K562 (cell line): ENCODE data around the gene CLCNKA. TPM values are rescaled to one million over a fixed set of nuclear protein-coding genes. Genes with fewer than 3 reads are reported as not detected.
A peak's percentile ranks its signal among the peaks of the same experiment; 100 is the strongest.

Experiments
- ATAC-seq: fragments of 200-7000 bp; cut with Tn5 transposase; 3 replicates; pipeline ENCODE4 v1.9.1; 2020; ENCODE audit warnings: moderate library complexity
- BruUV-seq: library from RNA; stranded (reverse); fragments of 400-500 nt; replicated peaks from 2 replicates; lab custom pipeline; 2021; lab: Mats Ljungman, UMichigan
- CTCF ChIA-PET: fragments of 300-600 bp; formaldehyde crosslinking; extraction: SDS; loops from one replicate; lab custom pipeline; 2021; ENCODE audit warnings: low intra/inter-chr PET ratio; lab: Yijun Ruan, JAX
- POLR2A ChIA-PET: fragments of 300-600, 350-650 bp; sonication (Branson Sonifier 250); formaldehyde crosslinking; extraction: SDS; loops from one replicate; lab custom pipeline; 2021; ENCODE audit warnings: antibody characterized with exemption, inconsistent platforms; lab: Yijun Ruan, JAX
- DNase-seq, 4 experiments: peaks; one replicate each; pipeline versions ENCODE4 v3.0.0 to v3.0.0-alpha.2; 2011 to 2018; ENCODE audit warnings: low spot score in 3 of 4, mixed read lengths in 3 of 4; ENCODE audit errors: extremely low read depth in 1 of 4
- FAIRE-seq: peaks from 2 replicates; lab custom pipeline; 2011; peaks lifted over from hg19 to GRCh38; lab: Jason Lieb, UNC
- H2AFZ ChIP-seq: 2 replicates; pipeline ENCODE4 v1.6.0; 2011; ENCODE audit warnings: low read depth, low read length, control low read depth, inconsistent platforms
- H3K27ac ChIP-seq: fragments of 200-600 bp; 3 replicates; pipeline ENCODE4 v1.8.0; 2011; ENCODE audit warnings: low read depth, mild to moderate bottlenecking, control low read depth, inconsistent platforms, low read length, moderate library complexity, mixed read lengths; ENCODE audit errors: extremely low read depth
- H3K27me3 ChIP-seq, 2 experiments: fragments of 300-600 bp in 1 of 2; 2 replicates in 1 of 2; 3 replicates in 1 of 2; pipeline versions ENCODE4 v1.6.0 to v1.8.0; 2011; ENCODE audit warnings: inconsistent platforms in 2 of 2, low read length in 2 of 2, mild to moderate bottlenecking in 1 of 2, mixed read lengths in 1 of 2, moderate library complexity in 1 of 2; ENCODE audit not compliant: control insufficient read depth in 2 of 2, insufficient read depth in 2 of 2
- H3K36me3 ChIP-seq: fragments of 300-600 bp; 3 replicates; pipeline ENCODE4 v1.8.0; 2011; ENCODE audit warnings: mild to moderate bottlenecking, low read length, inconsistent platforms; ENCODE audit not compliant: control insufficient read depth, insufficient read depth
- H3K4me1 ChIP-seq, 2 experiments: fragments of 200-600 bp in 1 of 2; replicated peaks in 1 of 2; 2 replicates in 1 of 2; 3 replicates in 1 of 2; pipeline versions ENCODE4 v1.5.1 to v1.8.0; 2011; ENCODE audit warnings: inconsistent platforms in 2 of 2, low read length in 2 of 2, mild to moderate bottlenecking in 1 of 2, mixed read lengths in 1 of 2, moderate library complexity in 1 of 2; ENCODE audit not compliant: control insufficient read depth in 2 of 2, insufficient read depth in 2 of 2
- H3K4me2 ChIP-seq: 2 replicates; pipeline ENCODE4 v1.6.1; 2011; ENCODE audit warnings: low read length, control low read depth, inconsistent platforms, mixed read lengths; ENCODE audit not compliant: insufficient read depth
- H3K4me3 ChIP-seq: fragments of 200-600 bp; sonication (generic), shearing (Covaris generic); 2 replicates; pipeline ENCODE4 v1.5.1; 2016; ENCODE audit warnings: control low read depth, inconsistent platforms
- H3K79me2 ChIP-seq: fragments of 200-600 bp; 3 replicates; pipeline ENCODE4 v1.8.0; 2011; ENCODE audit warnings: low read length, inconsistent platforms; ENCODE audit not compliant: control insufficient read depth, insufficient read depth
- H3K9ac ChIP-seq, 2 experiments: 2 replicates each; pipeline versions ENCODE4 v1.6.0 to v1.6.1; 2011; ENCODE audit warnings: low read depth in 2 of 2, low read length in 2 of 2, control low read depth in 1 of 2, inconsistent platforms in 1 of 2, mild to moderate bottlenecking in 1 of 2, mixed read lengths in 1 of 2; ENCODE audit not compliant: insufficient read depth in 1 of 2
- H3K9me1 ChIP-seq: one replicate; pipeline ENCODE4 v1.6.0; 2011; ENCODE audit warnings: inconsistent platforms, mild to moderate bottlenecking, low read length, moderate library complexity; ENCODE audit not compliant: control insufficient read depth, insufficient read depth
- H3K9me3 ChIP-seq: replicated peaks from 2 replicates; pipeline ENCODE4 v1.5.1; 2011; ENCODE audit warnings: low read depth, low read length, inconsistent platforms; ENCODE audit not compliant: control insufficient read depth, insufficient read depth
- H4K20me1 ChIP-seq: replicated peaks from 2 replicates; pipeline ENCODE4 v1.6.1; 2011; ENCODE audit warnings: low read length, inconsistent platforms, mixed read lengths; ENCODE audit not compliant: control insufficient read depth, insufficient read depth
- ARID1B ChIP-seq: fragments of 450-650 bp; IDR thresholded peaks from 2 replicates; pipeline ENCODE4 v1.6.1; 2016; ENCODE audit warnings: antibody characterized with exemption, mild to moderate bottlenecking, inconsistent platforms
- PREB ChIP-seq: sonication (generic); formaldehyde crosslinking; IDR thresholded peaks from 2 replicates; pipeline ENCODE4 v1.8.1; 2023; ENCODE audit warnings: mild to moderate bottlenecking, missing genetic modification reagents
- RBM25 ChIP-seq: fragments of 200-400 bp; formaldehyde crosslinking; IDR thresholded peaks from 2 replicates; pipeline ENCODE4 v1.6.1; 2018; ENCODE audit warnings: low read length, low read depth, moderate library complexity; ENCODE audit not compliant: severe bottlenecking
- RCOR1 ChIP-seq, 2 experiments: IDR thresholded peaks; 2 replicates each; pipeline ENCODE4 v1.6.1; 2012; ENCODE audit warnings: low read depth in 2 of 2, low read length in 2 of 2, borderline replicate concordance in 1 of 2, improper control_type of control experiment in 1 of 2
- SMARCA5 ChIP-seq: fragments of 450-650 bp; IDR thresholded peaks from 2 replicates; pipeline ENCODE4 v1.6.1; 2016
- SRF ChIP-seq, 2 experiments: fragments of 250-450, 450-650 bp in 1 of 2; sonication (Bioruptor Pico) in 1 of 2; sonication (generic) in 1 of 2; formaldehyde crosslinking; IDR thresholded peaks; 2 replicates each; pipeline versions ENCODE4 v1.5.0 to v1.5.1; 2020 to 2022; ENCODE audit warnings: mild to moderate bottlenecking in 1 of 2, missing genetic modification reagents in 1 of 2
- WGBS: fragments of 100-300 bp; shearing (Covaris generic); methylation state at CpG from one replicate; pipeline ENCODE4 v1.1.6; 2016; ENCODE audit warnings: low coverage, mixed read lengths; ENCODE audit not compliant: insufficient coverage; ENCODE audit errors: missing lambda C conversion rate; 5-methylcytosine and 5-hydroxymethylcytosine counted together
- in situ Hi-C: fragments of 300-500 bp; cut with MboI; formaldehyde crosslinking; loops from 4 replicates; pipeline ENCODE4 v1.15.0; 2018; ENCODE audit warnings: inconsistent platforms, mixed read lengths
- intact Hi-C: fragments of 100-400 bp; cut with micrococcal nuclease; formaldehyde crosslinking; loops from 2 replicates; pipeline ENCODE4 v1.14.2; 2022
- polyA plus RNA-seq, 8 experiments: library from polyadenylated mRNA; depleted of rRNA in 4 of 8; stranded (reverse) in 5 of 8; unstranded in 3 of 8; fragments of >200 nt; fragmentation: Nextera tagmentation in 2 of 8; fragmentation: Illumina TruSeq in 1 of 8; extraction: Ambion mirVana in 2 of 8; extraction: Trizol in 1 of 8; gene quantifications; 2 replicates each; pipeline versions ENCODE4 v1.2.1 to v1.2.3, GENCODE V29; 2011 to 2014; ENCODE audit warnings: inconsistent platforms in 1 of 8, missing spikeins in 1 of 8
- total RNA-seq, 7 experiments: library from RNA; depleted of rRNA in 6 of 7; stranded (reverse); fragments of >200 nt in 6 of 7; fragmentation: Illumina TruSeq in 2 of 7; extraction: Trizol in 2 of 7; gene quantifications; 2 replicates each; pipeline versions ENCODE4 v1.2.1 to v1.2.3, GENCODE V29; 2011 to 2021; ENCODE audit warnings: low replicate concordance in 1 of 7

The CLCNKA gene
- total and polyA plus RNA-seq, 9 of the 15 experiments (the other 6 are each of a cell fraction or from before 2014, with no cell fraction given), result 0.03 to 0.37 (median 0.10) TPM; not detected in 3

- TF ChIP-seq SRF (CRISPR knock-in tag; IDR thresholded peaks at IDR 0.05) (no peak), ARID1B (no peak)
Observed at GRCh38 chr1:16021681-16022080, at the start of gene CLCNKA (continued).

- Histone ChIP-seq H3K9me3 (no peaks in the 10 kb centered on the region), H3K36me3 (peaks cover 48% of the 10 kb centered on the region)
- TF ChIP-seq PREB (no peak), SMARCA5 (peak; percentile 41; the same call in 1 of the 2 replicates), RCOR1 (IDR thresholded peaks at IDR 0.05; ENCODE audit: borderline replicate concordance in 1 of 2, low read depth in 2 of 2, low read length in 2 of 2) (0 out of 4 replicates have a peak, but pooled peaks of 1 of the 2 experiments have one; percentile 7), RBM25 (peak; percentile 95)
- TF ChIP-seq, all 486 proteins: peak for 3
- intact Hi-C loops (no loop called here), in situ Hi-C loops (no loop called here)
- H4K20me1 ChIP-seq, result no peaks in the 10 kb centered on the region
- H3K79me2 ChIP-seq, result peaks cover 40% of the 10 kb centered on the region
- FAIRE-seq, result no peak
- H3K27me3 ChIP-seq, result no peaks in the 10 kb centered on the region
- POLR2A ChIA-PET, result interaction anchor here (0.5 to 2.3 kb wide), 4 partner anchors 13 to 474 kb away, joined by 3 to 7 read pairs (median 3); no protein-coding TSS in a partner anchor
- H3K9me1 ChIP-seq, result no peaks in the 10 kb centered on the region
- H3K9ac ChIP-seq, result no peak overlapping the region
- H3K27ac ChIP-seq, result no peak overlapping the region
- H3K4me2 ChIP-seq, result no peak overlapping the region
- 60% methylated on average over 1 of the region's 1 CpG for whole genome bisulfite sequencing
- H3K4me3 ChIP-seq, result no peak overlapping the region
- no peak for DNase-seq
- CTCF ChIA-PET, result no interaction called here
- no peak for ATAC-seq
- H3K4me1 ChIP-seq, result peaks cover 11 to 14% of the 10 kb centered on the region in 2 experiments; a peak in 4 of 5 replicates
- TSS peak; percentile 20 for BruUV-seq
- H2AFZ ChIP-seq, result no peak overlapping the region
Observed at GRCh38 chr1:15972409-15972808, 49.4 kb upstream of the CLCNKA start.
